ENCODE measurements around the gene CDC42EP5.

The CDC42EP5 gene

GRCh38 chr19:54435551-54436016 is 37.5 kb downstream of the CDC42EP5 start:
- TF ChIP-seq FOXP2 (optimal IDR thresholded peaks at IDR 0.05; ENCODE audit: borderline replicate concordance, extremely low read depth, extremely low read length, insufficient read depth) = no peak
- no peak for TF ChIP-seq POLR2AphosphoS5 (IDR thresholded peaks at IDR 0.05; ENCODE audit: low read depth, low read length)
- TF ChIP-seq SIN3A (IDR thresholded peaks at IDR 0.05; ENCODE audit: borderline replicate concordance, insufficient read depth, low read length) = no peak
- no peak for TF ChIP-seq REST (IDR thresholded peaks at IDR 0.05; ENCODE audit: insufficient read depth in 1 of 2, low read depth in 2 of 2, low read length in 2 of 2)
- TF ChIP-seq TAF1 (IDR thresholded peaks at IDR 0.05; ENCODE audit: borderline replicate concordance, insufficient read depth, low read length) = no peak

GRCh38 chr19:54434873-54435214 is 38.3 kb downstream of the CDC42EP5 start:
- no peak for TF ChIP-seq POLR2AphosphoS5 (IDR thresholded peaks at IDR 0.05; ENCODE audit: low read depth, low read length)
- TF ChIP-seq SIN3A (IDR thresholded peaks at IDR 0.05; ENCODE audit: borderline replicate concordance, insufficient read depth, low read length) = no peak
- no peak for TF ChIP-seq FOXP2 (optimal IDR thresholded peaks at IDR 0.05; ENCODE audit: borderline replicate concordance, extremely low read depth, extremely low read length, insufficient read depth)
- no peak for TF ChIP-seq TAF1 (IDR thresholded peaks at IDR 0.05; ENCODE audit: borderline replicate concordance, insufficient read depth, low read length)
- TF ChIP-seq REST (IDR thresholded peaks at IDR 0.05; ENCODE audit: insufficient read depth in 1 of 2, low read depth in 2 of 2, low read length in 2 of 2) = no peak

- TF ChIP-seq TAF1 (IDR thresholded peaks at IDR 0.05; ENCODE audit: borderline replicate concordance, insufficient read depth, low read length) (no peak), FOXP2 (optimal IDR thresholded peaks at IDR 0.05; ENCODE audit: borderline replicate concordance, extremely low read depth, extremely low read length, insufficient read depth) (no peak), SIN3A (IDR thresholded peaks at IDR 0.05; ENCODE audit: borderline replicate concordance, insufficient read depth, low read length) (no peak), POLR2AphosphoS5 (IDR thresholded peaks at IDR 0.05; ENCODE audit: low read depth, low read length) (no peak), REST (IDR thresholded peaks at IDR 0.05; ENCODE audit: insufficient read depth in 1 of 2, low read depth in 2 of 2, low read length in 2 of 2) (no peak)
Measured at GRCh38 chr19:54434112-54434872, 38.8 kb downstream of the CDC42EP5 start.

- TF ChIP-seq POLR2AphosphoS5 (IDR thresholded peaks at IDR 0.05; ENCODE audit: low read depth, low read length) = no peak
- no peak for TF ChIP-seq REST (IDR thresholded peaks at IDR 0.05; ENCODE audit: insufficient read depth in 1 of 2, low read depth in 2 of 2, low read length in 2 of 2)
- TF ChIP-seq FOXP2 (optimal IDR thresholded peaks at IDR 0.05; ENCODE audit: borderline replicate concordance, extremely low read depth, extremely low read length, insufficient read depth) = no peak
- no peak for TF ChIP-seq SIN3A (IDR thresholded peaks at IDR 0.05; ENCODE audit: borderline replicate concordance, insufficient read depth, low read length)
- TF ChIP-seq TAF1 (IDR thresholded peaks at IDR 0.05; ENCODE audit: borderline replicate concordance, insufficient read depth, low read length) = no peak
Measured at GRCh38 chr19:54433697-54434096, 39.4 kb downstream of the CDC42EP5 start.
